ENCODE data around the gene TOP1.
A peak's percentile ranks its signal among the peaks of the same experiment; 100 is the strongest.

TOP1 gene

DNA sequence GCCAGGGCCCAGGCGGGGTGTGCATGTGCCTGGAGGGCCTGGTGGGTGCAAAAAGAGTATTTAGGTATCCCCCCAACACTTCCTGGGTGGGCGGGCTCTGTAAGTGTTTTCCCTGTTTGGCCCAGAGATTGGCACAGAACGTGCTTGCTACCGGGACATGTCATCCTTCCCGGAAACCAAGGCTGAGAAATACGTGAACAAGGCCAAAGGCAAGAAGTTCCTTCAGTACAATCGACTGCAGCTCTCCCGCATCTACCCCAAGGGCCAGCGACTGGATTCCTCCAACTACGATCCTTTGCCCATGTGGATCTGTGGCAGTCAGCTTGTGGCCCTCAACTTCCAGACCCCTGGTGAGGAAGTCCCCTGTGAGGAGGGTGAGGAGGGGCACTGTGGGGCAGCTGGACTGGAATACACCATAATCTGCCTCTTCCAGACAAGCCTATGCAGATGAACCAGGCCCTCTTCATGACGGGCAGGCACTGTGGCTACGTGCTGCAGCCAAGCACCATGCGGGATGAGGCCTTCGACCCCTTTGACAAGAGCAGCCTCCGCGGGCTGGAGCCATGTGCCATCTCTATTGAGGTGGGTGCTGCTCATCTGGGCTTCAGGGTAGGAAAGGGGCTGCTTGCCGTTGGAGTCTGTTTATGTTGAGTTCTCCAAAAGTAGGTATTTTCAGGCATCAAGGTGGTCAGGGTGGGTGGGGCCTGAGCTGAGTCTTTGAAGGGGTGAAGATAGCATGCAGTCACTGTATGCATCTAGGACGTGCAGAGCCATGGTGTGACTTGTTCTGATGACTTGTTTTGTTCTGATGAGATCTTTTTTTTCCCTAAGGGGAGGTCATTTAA is 143.9 kb downstream of the TOP1 start:
- Histone ChIP-seq H3K9me2 (replicated peaks; ENCODE audit: control insufficient read depth, low read length) (no peaks in the 10 kb centered on the region), H3K27ac (ENCODE audit: low read depth, low read length) (no peak overlapping the region)

DNA sequence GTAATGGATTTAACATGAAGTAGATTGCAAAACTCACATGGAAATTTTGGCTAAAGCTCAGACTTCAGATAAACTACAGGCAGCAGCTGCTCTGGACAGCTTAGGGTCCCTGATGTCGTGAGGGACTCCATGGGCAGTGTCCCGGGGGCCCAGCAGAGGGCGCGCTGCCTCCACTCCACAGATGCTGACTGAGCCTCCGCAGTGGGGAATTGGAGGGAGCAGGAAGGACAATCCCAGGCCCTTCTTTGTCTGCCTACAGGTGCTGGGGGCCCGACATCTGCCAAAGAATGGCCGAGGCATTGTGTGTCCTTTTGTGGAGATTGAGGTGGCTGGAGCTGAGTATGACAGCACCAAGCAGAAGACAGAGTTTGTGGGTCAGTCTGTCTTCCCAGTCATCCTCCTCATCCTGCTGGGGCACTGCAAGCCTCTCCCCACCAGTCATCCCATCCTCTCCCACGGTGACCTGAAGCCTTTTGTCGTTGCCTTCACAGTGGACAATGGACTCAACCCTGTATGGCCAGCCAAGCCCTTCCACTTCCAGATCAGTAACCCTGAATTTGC is 144.6 kb downstream of the TOP1 start:
- TF ChIP-seq, protein P1, sequence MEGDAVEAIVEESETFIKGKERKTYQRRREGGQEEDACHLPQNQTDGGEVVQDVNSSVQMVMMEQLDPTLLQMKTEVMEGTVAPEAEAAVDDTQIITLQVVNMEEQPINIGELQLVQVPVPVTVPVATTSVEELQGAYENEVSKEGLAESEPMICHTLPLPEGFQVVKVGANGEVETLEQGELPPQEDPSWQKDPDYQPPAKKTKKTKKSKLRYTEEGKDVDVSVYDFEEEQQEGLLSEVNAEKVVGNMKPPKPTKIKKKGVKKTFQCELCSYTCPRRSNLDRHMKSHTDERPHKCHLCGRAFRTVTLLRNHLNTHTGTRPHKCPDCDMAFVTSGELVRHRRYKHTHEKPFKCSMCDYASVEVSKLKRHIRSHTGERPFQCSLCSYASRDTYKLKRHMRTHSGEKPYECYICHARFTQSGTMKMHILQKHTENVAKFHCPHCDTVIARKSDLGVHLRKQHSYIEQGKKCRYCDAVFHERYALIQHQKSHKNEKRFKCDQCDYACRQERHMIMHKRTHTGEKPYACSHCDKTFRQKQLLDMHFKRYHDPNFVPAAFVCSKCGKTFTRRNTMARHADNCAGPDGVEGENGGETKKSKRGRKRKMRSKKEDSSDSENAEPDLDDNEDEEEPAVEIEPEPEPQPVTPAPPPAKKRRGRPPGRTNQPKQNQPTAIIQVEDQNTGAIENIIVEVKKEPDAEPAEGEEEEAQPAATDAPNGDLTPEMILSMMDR (IDR thresholded peaks at IDR 0.05; ENCODE audit: low read depth, low read length, poor library complexity, severe bottlenecking) = peak; percentile 91
- no peak for TF ChIP-seq EZH2phosphoT487 (IDR thresholded peaks at IDR 0.05; ENCODE audit: borderline replicate concordance, low read length)
- no peaks in the 10 kb centered on the region for H3K9me3 ChIP-seq (ENCODE audit: control insufficient read depth, insufficient read depth, low read length)
- H3K27me3 ChIP-seq (ENCODE audit: control insufficient read depth, low read length) = no peaks in the 10 kb centered on the region
- H3K27ac ChIP-seq (ENCODE audit: low read depth, low read length) = no peak overlapping the region
- H3K36me3 ChIP-seq (ENCODE audit: control insufficient read depth, low read length) = peaks cover 61% of the 10 kb centered on the region
- H3F3A ChIP-seq (ENCODE audit: control insufficient read depth, insufficient read depth) = no peaks in the 10 kb centered on the region
- no peaks in the 10 kb centered on the region for H3K79me2 ChIP-seq (ENCODE audit: control insufficient read depth, low read length)
- H3K4me1 ChIP-seq (ENCODE audit: control insufficient read depth, low read length) = no peaks in the 10 kb centered on the region
- no peaks in the 10 kb centered on the region for H3K9me2 ChIP-seq (replicated peaks; ENCODE audit: control insufficient read depth, low read length)
- no peaks in the 10 kb centered on the region for H4K20me1 ChIP-seq (ENCODE audit: control insufficient read depth, insufficient read depth, low read depth, low read length)
- H3K4me2 ChIP-seq (ENCODE audit: low read length) = no peak overlapping the region
- H3K4me3 ChIP-seq (ENCODE audit: low read length) = no peak overlapping the region

More for the DNA sequence above, 143.9 kb downstream of the TOP1 start:
- Histone ChIP-seq H3K36me3 (ENCODE audit: control insufficient read depth, low read length) (peaks cover 62% of the 10 kb centered on the region), H3K4me3 (ENCODE audit: low read length) (no peak overlapping the region), H4K20me1 (ENCODE audit: control insufficient read depth, insufficient read depth, low read depth, low read length) (no peaks in the 10 kb centered on the region), H3K27me3 (ENCODE audit: control insufficient read depth, low read length) (no peaks in the 10 kb centered on the region), H3K4me1 (ENCODE audit: control insufficient read depth, low read length) (no peaks in the 10 kb centered on the region), H3K79me2 (ENCODE audit: control insufficient read depth, low read length) (no peaks in the 10 kb centered on the region), H3K9me3 (ENCODE audit: control insufficient read depth, insufficient read depth, low read length) (no peaks in the 10 kb centered on the region), H3F3A (ENCODE audit: control insufficient read depth, insufficient read depth) (no peaks in the 10 kb centered on the region), H3K4me2 (ENCODE audit: low read length) (no peak overlapping the region)
- TF ChIP-seq EZH2phosphoT487 (IDR thresholded peaks at IDR 0.05; ENCODE audit: borderline replicate concordance, low read length) = no peak
- TF ChIP-seq, protein P1 (IDR thresholded peaks at IDR 0.05; ENCODE audit: low read depth, low read length, poor library complexity, severe bottlenecking) = no peak

DNA sequence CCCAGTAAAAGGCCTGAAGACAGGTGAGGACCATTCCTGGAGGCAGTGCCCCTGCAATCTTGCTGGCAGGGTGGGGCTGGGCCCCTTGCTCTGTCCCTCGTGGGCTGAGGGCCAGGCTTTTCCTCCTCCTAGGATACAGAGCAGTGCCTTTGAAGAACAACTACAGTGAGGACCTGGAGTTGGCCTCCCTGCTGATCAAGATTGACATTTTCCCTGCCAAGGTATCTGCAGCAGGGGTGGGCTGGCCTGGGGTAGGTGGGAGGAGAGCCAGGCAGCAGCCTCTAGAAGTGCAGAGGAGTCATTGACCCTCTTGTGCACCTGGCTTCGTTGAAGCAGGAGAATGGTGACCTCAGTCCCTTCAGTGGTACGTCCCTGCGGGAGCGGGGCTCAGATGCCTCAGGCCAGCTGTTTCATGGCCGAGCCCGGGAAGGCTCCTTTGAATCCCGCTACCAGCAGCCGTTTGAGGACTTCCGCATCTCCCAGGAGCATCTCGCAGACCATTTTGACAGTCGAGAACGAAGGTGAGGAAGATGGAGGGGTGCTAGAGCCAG is 145.2 kb downstream of the TOP1 start:
- Histone ChIP-seq H4K20me1 (ENCODE audit: control insufficient read depth, insufficient read depth, low read depth, low read length) (no peaks in the 10 kb centered on the region), H3K4me2 (ENCODE audit: low read length) (no peak overlapping the region), H3F3A (ENCODE audit: control insufficient read depth, insufficient read depth) (no peaks in the 10 kb centered on the region), H3K9me3 (ENCODE audit: control insufficient read depth, insufficient read depth, low read length) (no peaks in the 10 kb centered on the region), H3K4me3 (ENCODE audit: low read length) (no peak overlapping the region), H3K36me3 (ENCODE audit: control insufficient read depth, low read length) (peaks cover 54% of the 10 kb centered on the region), H3K27me3 (ENCODE audit: control insufficient read depth, low read length) (no peaks in the 10 kb centered on the region), H3K9me2 (replicated peaks; ENCODE audit: control insufficient read depth, low read length) (no peaks in the 10 kb centered on the region), H3K79me2 (ENCODE audit: control insufficient read depth, low read length) (no peaks in the 10 kb centered on the region), H3K4me1 (ENCODE audit: control insufficient read depth, low read length) (no peaks in the 10 kb centered on the region), H3K27ac (ENCODE audit: low read depth, low read length) (no peak overlapping the region)
- no peak for TF ChIP-seq EZH2phosphoT487 (IDR thresholded peaks at IDR 0.05; ENCODE audit: borderline replicate concordance, low read length)
- TF ChIP-seq, protein P1 (IDR thresholded peaks at IDR 0.05; ENCODE audit: low read depth, low read length, poor library complexity, severe bottlenecking) = no peak
